Activated CD4-positive, alpha-beta T cell treated with anti-CD3 and anti-CD28 coated beads, Interleukin-2, amount 10 ng/mL, durations not matched to agents 7 days and 5 days (primary cell): Measurements from ENCODE around the gene RPS3. TPM values are rescaled to one million over a fixed set of nuclear protein-coding genes. Genes with fewer than 3 reads are reported as not detected.
"Not testable (repeated sequence)": the region's sequence is repeated elsewhere in the genome, so short reads cannot be mapped to it uniquely, and the experiment has no call there.

Source experiments
- CTCF ChIA-PET: fragments of 350-600 bp; sonication (Branson Sonifier 250); formaldehyde crosslinking; loops from one replicate; lab custom pipeline; 2021; ENCODE audit warnings: antibody characterized with exemption; lab: Charles Lee
- POLR2A ChIA-PET: fragments of 350-600 bp; sonication (Branson Sonifier 250); formaldehyde crosslinking; loops from one replicate; lab custom pipeline; 2021; ENCODE audit warnings: antibody characterized with exemption; lab: Charles Lee
- DNase-seq: peaks from one replicate; pipeline ENCODE4 v3.0.0-alpha.2; 2020
- H3K27ac Mint-ChIP-seq: one replicate; pipeline ENCODE4 v1.8.0; 2021; ENCODE audit warnings: mild to moderate bottlenecking, moderate library complexity, mixed read lengths
- H3K27me3 Mint-ChIP-seq: one replicate; pipeline ENCODE4 v1.8.0; 2021; ENCODE audit warnings: mixed read lengths
- H3K36me3 Mint-ChIP-seq: one replicate; pipeline ENCODE4 v1.8.0; 2021; ENCODE audit warnings: low read depth, mixed read lengths
- H3K4me1 Mint-ChIP-seq: one replicate; pipeline ENCODE4 v1.8.0; 2021; ENCODE audit warnings: mixed read lengths
- H3K4me3 Mint-ChIP-seq: one replicate; pipeline ENCODE4 v1.8.0; 2021; ENCODE audit warnings: mild to moderate bottlenecking, moderate library complexity, mixed read lengths
- H3K9me3 Mint-ChIP-seq: one replicate; pipeline ENCODE4 v1.8.0; 2021; ENCODE audit warnings: mixed read lengths
- total RNA-seq, 2 experiments: library from RNA; stranded (reverse); gene quantifications; one replicate each; pipeline ENCODE4 v1.2.3, GENCODE V29; 2021

RPS3 gene
- total RNA-seq, 2 experiments from 2014 or later, result 2,943 to 3,099 TPM

DNA sequence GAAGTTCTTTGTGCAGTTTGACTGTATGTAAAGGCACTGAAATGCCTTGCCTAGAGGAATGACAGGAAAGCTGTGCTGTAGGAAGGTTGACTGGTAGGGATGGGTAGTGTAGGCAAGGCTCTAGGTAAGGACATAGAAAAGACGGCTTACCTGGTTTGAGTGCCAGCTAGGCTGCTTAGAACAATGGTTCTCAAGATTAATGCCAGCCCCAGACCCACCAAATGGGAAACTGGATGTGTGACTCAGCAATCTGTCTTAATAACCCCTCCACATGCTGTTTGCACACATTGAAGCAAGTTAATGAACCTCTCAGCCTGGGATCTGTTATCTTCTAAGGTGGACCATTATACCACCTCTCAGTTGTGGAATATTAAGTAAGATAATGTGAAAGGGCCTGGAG is 3.7 kb downstream of the RPS3 start:
- peak overlapping the region; percentile 28 for H3K27ac Mint-ChIP-seq
- H3K27me3 Mint-ChIP-seq, result no peaks in the 10 kb centered on the region
- ChIA-PET POLR2A (no interaction called here), CTCF (interaction anchor here (1.5 kb wide), 1 partner anchor 15 kb away, joined by 3 read pairs; no protein-coding TSS in a partner anchor)
- no peak for DNase-seq
- H3K9me3 Mint-ChIP-seq, result no peaks in the 10 kb centered on the region
- no peak overlapping the region for H3K4me3 Mint-ChIP-seq
- peaks cover 55% of the 10 kb centered on the region for H3K4me1 Mint-ChIP-seq
- H3K36me3 Mint-ChIP-seq, result peaks cover 69% of the 10 kb centered on the region

DNA sequence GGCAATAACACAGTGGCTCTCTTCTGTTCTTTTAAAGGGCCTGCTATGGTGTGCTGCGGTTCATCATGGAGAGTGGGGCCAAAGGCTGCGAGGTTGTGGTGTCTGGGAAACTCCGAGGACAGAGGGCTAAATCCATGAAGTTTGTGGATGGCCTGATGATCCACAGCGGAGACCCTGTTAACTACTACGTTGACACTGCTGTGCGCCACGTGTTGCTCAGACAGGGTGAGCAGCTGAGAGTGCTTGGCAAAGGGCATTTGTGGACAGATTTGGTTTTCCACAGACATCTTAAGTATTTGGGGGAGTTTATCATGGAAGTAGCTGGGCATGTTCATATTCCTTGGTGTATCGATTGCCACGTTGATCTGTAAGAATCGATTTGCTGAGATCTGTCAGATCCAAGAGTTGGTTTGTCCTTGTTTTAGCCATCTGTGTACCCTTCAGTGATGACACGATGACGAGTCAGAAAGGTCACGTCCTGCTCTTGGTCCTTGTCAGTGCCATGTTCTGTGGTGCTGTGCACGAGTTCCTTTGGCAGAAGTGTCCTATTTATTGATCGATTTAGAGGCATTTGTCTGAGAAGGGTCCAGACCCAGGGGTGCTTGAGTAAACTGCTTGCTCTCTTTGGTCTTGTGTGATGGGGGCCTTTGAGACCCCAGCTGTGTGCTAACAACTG is 4.8 kb downstream of the RPS3 start:
- no peak overlapping the region for H3K4me3 Mint-ChIP-seq
- POLR2A ChIA-PET, result interaction anchor here (0.5 kb wide), 1 partner anchor 9 kb away, joined by 4 read pairs; no protein-coding TSS in a partner anchor
- CTCF ChIA-PET, result interaction anchor here (1.5 kb wide), 1 partner anchor 16 kb away, joined by 3 read pairs; no protein-coding TSS in a partner anchor
- no peak for DNase-seq
- peak overlapping the region; percentile 68 for H3K27ac Mint-ChIP-seq
- H3K27me3 Mint-ChIP-seq, result no peaks in the 10 kb centered on the region
- H3K9me3 Mint-ChIP-seq, result no peaks in the 10 kb centered on the region
- H3K4me1 Mint-ChIP-seq, result peaks cover 49% of the 10 kb centered on the region
- peaks cover 74% of the 10 kb centered on the region for H3K36me3 Mint-ChIP-seq

DNA sequence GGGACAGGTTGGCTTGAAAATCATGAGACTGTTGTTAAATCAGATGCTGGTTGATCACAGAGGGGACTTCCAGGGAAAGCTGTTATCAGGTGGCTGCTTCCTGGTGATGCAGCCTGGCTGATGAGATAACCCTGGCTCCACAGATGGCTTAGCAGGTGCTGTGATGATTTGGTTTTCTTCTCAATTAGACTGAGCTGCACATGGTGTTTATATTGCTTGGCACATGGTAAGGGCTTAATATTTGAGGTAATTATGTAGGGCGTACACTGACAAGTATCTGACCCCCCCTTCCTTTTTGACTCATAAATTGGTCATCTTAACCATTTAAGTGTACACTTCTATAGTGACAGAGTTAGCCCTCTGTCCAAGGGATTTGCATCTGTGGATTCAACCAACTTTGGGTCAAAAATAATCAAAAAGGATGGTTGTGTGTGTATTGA is 7.0 kb downstream of the RPS3 start:
- ChIA-PET POLR2A (no interaction called here), CTCF (interaction anchor here (1.2 to 1.8 kb wide), 2 partner anchors 11 to 117 kb away, joined by 3 to 5 read pairs; no protein-coding TSS in a partner anchor)
- Mint-ChIP-seq H3K9me3 (no peaks in the 10 kb centered on the region), H3K4me3 (no peak overlapping the region), H3K27ac (no peak overlapping the region), H3K4me1 (peaks cover 41% of the 10 kb centered on the region), H3K27me3 (no peaks in the 10 kb centered on the region), H3K36me3 (peaks cover 55% of the 10 kb centered on the region)
- no peak for DNase-seq

DNA sequence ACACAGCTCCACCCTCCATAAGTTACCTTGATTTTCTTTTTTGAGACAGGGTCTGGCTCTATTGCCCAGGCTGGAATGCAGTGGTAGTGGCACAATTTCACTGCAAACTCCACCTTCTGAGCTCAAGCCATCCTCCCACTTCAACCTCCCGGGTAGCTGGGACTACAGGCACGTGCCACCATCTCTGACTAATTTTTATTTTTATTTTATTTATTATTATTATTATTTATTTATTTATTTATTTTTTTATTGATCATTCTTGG is 9.6 kb downstream of the RPS3 start:
- H3K27me3 Mint-ChIP-seq, result no peaks in the 10 kb centered on the region
- no peak overlapping the region for H3K4me3 Mint-ChIP-seq
- H3K4me1 Mint-ChIP-seq, result peaks cover 16% of the 10 kb centered on the region
- H3K27ac Mint-ChIP-seq, result no peak overlapping the region
- H3K9me3 Mint-ChIP-seq, result no peaks in the 10 kb centered on the region
- ChIA-PET CTCF (interaction anchor here (0.6 to 2.1 kb wide), 6 partner anchors 11 to 146 kb away, joined by 3 to 8 read pairs (median 4); no protein-coding TSS in a partner anchor), POLR2A (no interaction called here)
- peaks cover 37% of the 10 kb centered on the region for H3K36me3 Mint-ChIP-seq
- no peak for DNase-seq

DNA sequence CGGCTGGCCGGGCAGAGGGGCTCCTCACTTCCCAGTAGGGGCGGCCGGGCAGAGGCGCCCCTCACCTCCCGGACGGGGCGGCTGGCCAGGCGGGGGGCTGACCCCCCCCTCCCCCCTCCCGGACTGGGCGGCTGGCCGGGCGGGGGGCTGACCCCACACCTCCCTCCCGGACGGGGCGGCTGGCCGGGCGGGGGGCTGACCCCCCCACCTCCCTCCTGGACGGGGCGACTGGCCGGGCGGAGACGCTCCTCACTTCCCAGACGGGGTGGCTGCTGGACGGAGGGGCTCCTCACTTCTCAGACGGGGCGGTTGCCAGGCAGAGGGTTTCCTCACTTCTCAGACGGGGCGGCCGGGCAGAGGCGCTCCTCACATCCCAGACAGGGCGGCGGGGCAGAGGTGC is 10.7 kb downstream of the RPS3 start:
- H3K4me1 Mint-ChIP-seq, H3K4me3 Mint-ChIP-seq, H3K27me3 Mint-ChIP-seq, DNase-seq, H3K9me3 Mint-ChIP-seq, H3K27ac Mint-ChIP-seq, CTCF ChIA-PET, POLR2A ChIA-PET: not testable (repeated sequence)
- peaks cover 31% of the 10 kb centered on the region for H3K36me3 Mint-ChIP-seq

DNA sequence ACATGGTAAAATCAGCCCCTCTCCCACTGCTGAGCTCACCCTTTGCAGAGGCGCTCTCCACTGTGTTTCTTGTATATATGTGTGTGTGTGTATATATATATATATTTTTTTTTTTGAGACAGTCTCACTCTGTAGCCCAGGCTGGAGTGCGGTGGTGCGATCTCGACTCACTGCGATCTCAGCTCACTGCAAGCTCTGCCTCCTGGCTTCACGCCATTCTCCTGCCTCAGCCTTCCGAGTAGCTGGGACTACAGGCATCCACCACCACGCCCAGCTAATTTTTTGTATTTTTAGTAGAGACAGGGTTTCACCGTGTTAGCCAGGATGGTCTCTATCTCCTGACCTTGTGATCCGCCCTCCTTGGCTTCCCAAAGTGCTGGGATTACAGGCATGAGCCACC is 13.8 kb downstream of the RPS3 start:
- DNase-seq, H3K4me3 Mint-ChIP-seq, H3K9me3 Mint-ChIP-seq, H3K4me1 Mint-ChIP-seq, H3K27me3 Mint-ChIP-seq, H3K27ac Mint-ChIP-seq: not testable (repeated sequence)
- peaks cover 21% of the 10 kb centered on the region for H3K36me3 Mint-ChIP-seq
- CTCF ChIA-PET, result interaction anchor here (0.6 to 1.6 kb wide), 3 partner anchors 13 to 121 kb away, joined by 3 to 4 read pairs (median 3); no protein-coding TSS in a partner anchor
- POLR2A ChIA-PET, result interaction anchor here (0.6 kb wide), 1 partner anchor 10 kb away, joined by 4 read pairs; no protein-coding TSS in a partner anchor

DNA sequence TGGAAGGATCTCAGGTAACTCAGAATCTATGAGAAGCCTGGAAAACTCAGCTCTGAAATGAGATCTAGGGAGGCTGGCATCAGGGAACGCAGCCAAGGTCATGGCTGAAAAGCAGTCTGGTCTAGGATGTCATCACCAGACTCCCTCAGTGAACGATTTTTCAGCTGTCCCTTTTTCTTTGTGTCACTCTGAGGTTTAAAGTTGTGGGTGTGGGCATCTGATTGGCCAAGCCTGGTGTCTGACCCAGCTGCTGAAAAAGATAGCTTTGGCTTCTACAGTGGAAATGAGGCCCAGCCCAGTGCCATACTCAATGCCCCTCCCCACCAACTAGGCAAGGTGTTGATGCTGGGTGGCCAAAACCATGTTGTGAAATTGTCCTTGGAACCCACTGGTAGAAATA is 14.5 kb downstream of the RPS3 start:
- no peak for DNase-seq
- ChIA-PET POLR2A (no interaction called here), CTCF (interaction anchor here (1.3 to 1.6 kb wide), 2 partner anchors 14 to 31 kb away, joined by 3 to 4 read pairs; no protein-coding TSS in a partner anchor)
- Mint-ChIP-seq H3K27me3 (no peaks in the 10 kb centered on the region), H3K4me1 (no peaks in the 10 kb centered on the region), H3K9me3 (no peaks in the 10 kb centered on the region), H3K27ac (no peak overlapping the region), H3K36me3 (peaks cover 17% of the 10 kb centered on the region), H3K4me3 (no peak overlapping the region)

DNA sequence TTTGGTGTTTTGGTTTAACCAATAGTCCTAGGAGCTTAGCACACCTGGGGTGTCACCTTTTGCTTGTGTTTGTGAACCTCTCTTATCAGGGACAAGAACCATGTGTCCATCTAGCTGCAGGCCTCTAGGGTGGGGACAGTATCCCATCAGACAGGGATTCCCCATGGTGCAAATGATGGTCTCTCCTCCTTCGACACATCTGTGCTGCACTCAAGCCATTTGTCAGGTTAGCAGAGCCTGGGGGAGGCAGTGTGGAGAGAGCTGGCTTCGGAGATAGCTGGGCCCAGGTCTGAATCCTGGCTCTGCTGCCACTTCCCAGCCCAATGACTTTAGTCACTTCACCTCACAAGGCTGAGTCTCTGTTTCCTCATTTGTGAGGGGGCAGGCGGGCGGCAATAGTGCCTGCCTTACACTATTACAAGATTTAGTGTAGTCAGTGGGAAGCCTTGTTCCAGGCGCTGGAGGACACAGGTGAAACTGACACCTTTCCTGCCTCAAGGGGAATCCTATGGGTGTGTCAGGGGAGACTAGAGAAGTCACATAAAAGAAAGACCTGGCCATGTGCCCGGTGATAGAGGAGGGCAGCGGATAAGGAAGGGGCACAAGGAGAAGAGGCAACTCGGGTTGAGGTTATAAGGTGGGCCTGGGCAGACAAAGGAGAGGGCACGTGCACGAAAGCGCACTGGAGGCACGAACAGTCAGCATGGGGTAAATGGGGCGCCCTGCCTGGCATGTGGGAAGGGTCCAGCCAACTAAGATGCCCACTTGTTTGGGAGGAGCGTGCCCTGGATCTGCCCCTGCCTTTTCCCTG is 21.1 kb downstream of the RPS3 start:
- ChIA-PET POLR2A (no interaction called here), CTCF (interaction anchor here (1.0 to 1.7 kb wide), 3 partner anchors 13 to 303 kb away, joined by 3 read pairs; no protein-coding TSS in a partner anchor)
- H3K4me1 Mint-ChIP-seq, result no peaks in the 10 kb centered on the region
- no peaks in the 10 kb centered on the region for H3K27me3 Mint-ChIP-seq
- H3K4me3 Mint-ChIP-seq, result no peak overlapping the region
- no peaks in the 10 kb centered on the region for H3K9me3 Mint-ChIP-seq
- DNase-seq, result no peak
- no peak overlapping the region for H3K27ac Mint-ChIP-seq
- peaks cover 4% of the 10 kb centered on the region for H3K36me3 Mint-ChIP-seq

DNA sequence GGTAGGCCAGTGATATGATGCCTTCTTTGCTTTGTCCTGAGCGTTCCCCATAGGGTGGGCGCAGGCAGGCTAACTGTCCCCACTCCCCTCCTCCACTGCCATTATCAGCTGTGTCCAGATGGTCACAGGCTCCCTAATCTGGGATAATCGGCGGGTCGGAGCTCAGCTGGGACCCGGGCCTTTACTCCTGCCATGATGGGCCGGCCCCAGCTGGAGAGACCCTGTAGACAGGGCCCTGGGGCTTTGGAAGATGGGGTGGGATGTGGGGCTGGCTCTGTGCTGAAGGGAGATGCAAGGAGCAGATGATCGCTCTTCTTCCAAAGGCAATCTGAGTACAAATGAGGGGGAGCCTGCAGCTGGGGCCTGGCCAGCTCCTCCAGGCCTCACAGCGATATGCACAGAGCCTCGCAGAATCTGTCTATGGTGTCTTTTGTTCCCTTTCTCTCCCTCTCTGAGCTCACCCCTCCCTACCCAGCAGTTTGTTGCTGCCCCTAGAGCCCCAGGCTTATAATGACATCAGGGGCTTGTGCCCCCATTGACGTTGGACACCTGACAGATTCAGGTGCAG is 21.8 kb downstream of the RPS3 start:
- Mint-ChIP-seq H3K9me3 (no peaks in the 10 kb centered on the region), H3K36me3 (peaks cover 1% of the 10 kb centered on the region), H3K4me1 (no peaks in the 10 kb centered on the region), H3K27me3 (no peaks in the 10 kb centered on the region), H3K4me3 (no peak overlapping the region), H3K27ac (no peak overlapping the region)
- ChIA-PET POLR2A (no interaction called here), CTCF (interaction anchor here (1.0 to 1.7 kb wide), 2 partner anchors 13 to 35 kb away, joined by 3 read pairs; no protein-coding TSS in a partner anchor)
- DNase-seq, result no peak

DNA sequence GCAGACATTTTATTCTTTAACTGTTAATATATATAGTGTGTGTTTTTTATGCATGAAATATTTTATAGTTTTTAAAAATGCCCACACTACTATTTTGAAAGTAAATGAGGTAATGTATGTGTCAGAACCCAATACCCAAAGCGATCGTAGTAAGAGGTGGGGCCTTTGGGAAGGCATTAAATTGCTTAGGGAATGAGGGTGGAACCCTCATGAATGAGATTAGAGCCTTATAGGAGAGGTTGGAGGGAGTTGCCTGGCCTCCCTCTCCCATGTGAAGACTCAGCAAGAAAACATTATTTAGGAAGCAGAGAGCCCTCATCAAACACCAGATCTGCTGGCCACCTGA is 22.6 kb downstream of the RPS3 start:
- Mint-ChIP-seq H3K27me3 (no peaks in the 10 kb centered on the region), H3K9me3 (no peaks in the 10 kb centered on the region), H3K36me3 (no peaks in the 10 kb centered on the region), H3K4me1 (no peaks in the 10 kb centered on the region), H3K27ac (no peak overlapping the region), H3K4me3 (no peak overlapping the region)
- DNase-seq, result no peak
- POLR2A ChIA-PET, result no interaction called here
- CTCF ChIA-PET, result interaction anchor here (1.0 to 1.7 kb wide), 2 partner anchors 14 to 34 kb away, joined by 3 read pairs; no protein-coding TSS in a partner anchor

DNA sequence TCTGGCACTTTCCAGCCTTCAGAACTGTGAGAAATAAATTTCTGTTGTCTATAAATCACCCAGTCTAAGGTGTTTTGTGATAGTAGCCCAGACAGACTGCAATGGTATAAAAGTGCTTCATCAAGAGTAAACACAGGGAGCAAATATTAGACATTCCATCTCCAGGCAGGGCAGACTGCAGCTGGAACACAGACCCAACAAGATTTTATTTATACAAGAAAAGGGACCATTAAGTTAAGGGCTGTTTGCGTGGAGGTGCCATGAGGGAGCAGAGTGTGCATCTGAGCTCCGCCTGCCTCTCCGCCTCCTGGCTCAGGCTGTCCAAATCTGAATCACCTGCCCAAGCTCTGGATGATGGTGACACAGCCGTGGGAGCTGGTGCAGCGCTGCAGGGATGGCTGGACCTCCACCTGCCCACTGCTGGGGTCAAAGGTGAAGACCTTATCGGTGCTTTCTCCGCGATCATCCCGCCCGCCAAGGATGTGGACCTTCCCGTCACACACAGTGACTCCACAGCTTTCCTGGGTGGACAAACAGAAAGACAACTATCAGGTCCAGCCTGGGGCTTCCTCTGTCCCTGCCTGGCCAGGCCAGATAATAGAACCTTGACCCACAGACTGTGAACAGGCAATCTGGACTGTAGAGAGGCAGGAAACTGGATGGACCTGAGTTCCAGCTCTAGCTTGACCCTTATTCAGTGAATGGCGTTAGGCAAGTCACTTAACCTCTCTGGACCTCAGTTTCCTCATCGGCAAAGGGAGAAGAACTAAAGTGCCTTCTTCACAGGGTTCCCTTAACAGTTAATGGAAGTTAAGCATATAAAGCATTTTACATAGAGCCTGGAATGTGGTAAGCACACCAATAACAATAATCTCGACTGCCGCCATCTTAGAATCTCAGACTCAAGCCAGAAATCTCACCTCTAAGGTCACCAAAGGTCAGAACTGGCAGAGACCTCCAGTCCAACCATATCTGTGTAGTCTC is 23.2 kb downstream of the RPS3 start:
- Mint-ChIP-seq H3K9me3 (no peaks in the 10 kb centered on the region), H3K27me3 (peaks cover 2% of the 10 kb centered on the region), H3K27ac (no peak overlapping the region), H3K4me1 (no peaks in the 10 kb centered on the region), H3K4me3 (no peak overlapping the region), H3K36me3 (no peaks in the 10 kb centered on the region)
- CTCF ChIA-PET, result interaction anchor here (0.7 to 1.7 kb wide), 3 partner anchors 11 to 22 kb away, joined by 3 read pairs; no protein-coding TSS in a partner anchor
- DNase-seq, result no peak
- POLR2A ChIA-PET, result no interaction called here

DNA sequence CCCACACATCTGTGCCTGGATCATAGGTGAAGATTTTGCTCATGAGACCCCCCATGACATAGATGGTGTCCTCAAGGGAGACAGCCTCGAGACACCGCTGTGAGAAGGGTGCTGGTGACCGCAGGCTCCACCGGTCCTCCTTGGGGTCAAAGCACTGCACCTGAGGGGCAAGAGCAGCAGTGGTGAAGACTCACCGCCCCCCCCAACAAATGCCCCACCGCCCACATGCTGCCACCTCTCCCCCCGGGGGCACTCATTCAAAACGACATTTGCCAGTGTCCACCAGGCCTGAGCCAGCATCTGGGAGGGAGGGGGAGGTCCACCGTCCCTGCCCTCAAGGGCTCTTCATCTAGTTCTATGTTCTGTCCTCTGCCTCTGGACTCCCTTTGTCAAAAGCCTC is 24.4 kb downstream of the RPS3 start:
- Mint-ChIP-seq H3K27me3 (peaks cover 14% of the 10 kb centered on the region), H3K36me3 (peaks cover 3% of the 10 kb centered on the region), H3K4me3 (no peak overlapping the region), H3K27ac (no peak overlapping the region), H3K4me1 (peaks cover 6% of the 10 kb centered on the region), H3K9me3 (no peaks in the 10 kb centered on the region)
- ChIA-PET CTCF (interaction anchor here (0.7 kb wide), 2 partner anchors 10 to 21 kb away, joined by 3 read pairs; no protein-coding TSS in a partner anchor), POLR2A (no interaction called here)
- DNase-seq, result no peak
